GM18519 (cell line): ENCODE data around the gene PNKP.

Experiments used
- ATAC-seq: cut with Tn5 transposase; IDR thresholded peaks from one replicate; pipeline ENCODE4 v1.9.1; 2021; ENCODE audit warnings: mild to moderate bottlenecking, moderate library complexity; ENCODE audit not compliant: unreplicated experiment, low FRiP score

The PNKP gene

GRCh38 chr19:49890349-49891311 is 23.3 kb upstream of the PNKP start:
- no peak for ATAC-seq

GRCh38 chr19:49889687-49890348 is 22.4 kb upstream of the PNKP start:
- no peak for ATAC-seq

DNA sequence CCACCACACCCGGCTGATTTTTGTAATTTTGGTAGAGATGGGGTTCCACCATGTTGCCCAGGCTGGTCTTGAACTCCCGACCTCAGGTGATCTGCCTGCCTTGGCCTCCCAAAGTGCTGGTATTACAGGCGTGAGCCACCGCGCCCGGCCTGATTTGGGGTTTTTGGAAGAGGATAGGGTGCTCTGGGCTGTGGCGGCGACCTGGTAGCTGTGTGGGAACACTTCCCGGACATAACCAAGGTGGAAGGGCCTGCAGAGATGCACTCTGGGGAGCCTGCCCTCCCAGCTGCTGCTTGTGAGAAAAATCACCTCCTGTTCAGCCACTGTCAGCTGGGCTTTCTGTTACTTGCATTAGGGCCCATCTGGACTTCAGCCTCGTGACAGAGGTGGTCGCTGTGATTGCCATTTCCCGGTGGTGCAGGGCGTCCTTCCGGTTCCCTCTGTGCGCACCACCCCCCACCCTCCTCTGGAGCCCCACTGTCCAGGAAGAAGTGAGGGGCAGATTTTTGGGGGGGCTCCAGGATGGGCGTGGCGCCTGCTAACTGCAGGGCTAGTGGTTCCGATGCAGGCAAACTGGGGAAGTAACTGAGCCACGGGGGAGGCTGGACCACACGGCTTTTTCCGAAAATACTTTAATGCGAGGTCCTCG is 21.8 kb upstream of the PNKP start:
- ATAC-seq, result no peak

GRCh38 chr19:49888510-49888824 is 21.1 kb upstream of the PNKP start:
- no peak for ATAC-seq

- no peak for ATAC-seq
These were observed 20.5 kb upstream of the PNKP start for GRCh38 chr19:49887665-49888509.

DNA sequence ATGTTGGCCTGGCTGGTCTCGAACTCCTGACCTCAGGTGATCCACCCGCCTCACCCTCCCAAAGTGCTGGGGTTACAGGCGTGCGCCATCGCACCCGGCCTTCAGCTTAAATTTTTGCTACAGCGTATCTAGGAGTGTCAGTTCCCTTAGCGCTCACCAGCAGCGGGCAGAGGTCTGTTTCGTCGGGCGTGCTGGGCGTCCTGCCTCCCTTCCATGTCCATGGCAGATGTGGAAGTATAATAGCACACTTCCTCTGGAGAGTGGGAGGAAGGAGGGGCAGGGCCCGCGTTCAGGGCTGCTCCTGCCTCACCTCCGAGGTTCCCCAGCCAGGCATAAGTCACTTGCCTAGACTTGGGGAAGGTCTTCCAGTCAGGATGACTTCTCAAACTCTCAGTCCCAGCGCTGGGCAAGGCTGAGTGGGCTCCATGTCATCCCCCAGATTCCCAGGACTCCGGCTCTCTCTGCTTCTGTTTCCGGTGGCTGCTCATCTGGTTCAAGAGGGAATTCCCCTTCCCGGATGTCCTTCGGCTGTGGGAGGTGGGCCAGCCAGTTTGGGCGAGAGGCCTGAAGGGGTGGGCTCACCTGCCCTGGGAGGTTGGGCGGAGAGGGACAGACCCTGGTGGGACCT is 19.8 kb upstream of the PNKP start:
- ATAC-seq, result no peak

DNA sequence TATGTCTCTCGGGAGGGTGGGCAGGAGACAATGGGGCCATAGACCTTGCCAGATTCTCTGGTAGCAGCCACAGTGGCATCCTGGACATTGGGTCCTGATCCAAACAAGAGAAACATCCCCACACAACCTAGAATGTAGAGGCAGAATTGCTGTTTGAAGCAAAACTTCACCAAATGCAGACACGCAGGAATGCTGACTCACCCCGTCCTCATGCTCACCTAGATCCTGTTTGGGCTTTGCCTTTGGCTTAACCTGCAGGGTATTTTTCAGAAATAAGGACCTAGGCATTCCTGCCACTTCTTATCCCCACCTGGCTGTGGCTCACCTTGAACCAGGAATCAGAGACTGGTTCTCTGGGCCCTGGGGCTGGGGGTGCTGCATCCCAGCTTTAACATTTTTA is 17.4 kb upstream of the PNKP start:
- ATAC-seq, result no peak

- ATAC-seq, result no peak
These were observed 16.7 kb upstream of the PNKP start for GRCh38 chr19:49884109-49884508.

- no peak for ATAC-seq
These were observed 15.7 kb upstream of the PNKP start for GRCh38 chr19:49883094-49883493.

- ATAC-seq, result no peak
These were observed 15.3 kb upstream of the PNKP start for GRCh38 chr19:49882643-49883042.

DNA sequence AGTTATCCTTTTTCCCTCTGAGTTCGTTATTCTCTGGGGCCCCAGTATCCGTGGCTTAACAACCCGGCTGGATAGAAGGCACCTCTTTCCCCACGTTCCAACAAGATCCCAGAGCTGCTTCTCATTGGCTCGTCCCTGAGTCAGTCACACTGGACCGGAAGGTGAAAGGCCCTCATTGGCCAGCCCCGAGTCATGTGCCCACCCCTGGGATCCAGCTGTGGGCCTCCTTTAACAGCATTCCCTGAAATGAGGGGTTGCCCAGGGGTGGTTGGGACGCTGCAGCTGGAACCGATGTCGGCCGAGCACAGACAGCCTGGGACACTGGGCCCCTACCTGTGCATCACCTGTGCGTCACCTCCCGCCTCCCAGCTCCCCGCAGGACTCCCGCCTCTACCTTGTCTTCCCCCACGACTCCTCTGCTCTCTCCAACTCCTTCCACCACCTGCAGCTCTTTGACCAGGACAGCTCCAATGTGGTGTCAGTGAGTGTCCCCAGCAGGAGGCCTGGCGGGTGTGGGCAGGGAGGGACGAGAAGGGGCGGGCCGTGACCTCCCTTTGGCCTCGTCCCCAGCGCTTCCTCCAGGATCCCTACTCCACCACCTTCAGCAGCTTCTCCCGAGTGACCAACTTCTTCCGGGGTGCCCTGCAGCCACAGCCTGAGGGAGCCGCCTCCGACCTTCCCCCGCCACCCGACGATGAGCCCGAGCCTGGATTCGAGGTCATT is 14.5 kb upstream of the PNKP start:
- ATAC-seq, result no peak

- no peak for ATAC-seq
These were observed 13.8 kb upstream of the PNKP start for GRCh38 chr19:49881186-49881585.

GRCh38 chr19:49880162-49880869 is 12.9 kb upstream of the PNKP start:
- ATAC-seq, result no peak

GRCh38 chr19:49879243-49879963 is 12.0 kb upstream of the PNKP start:
- ATAC-seq, result no peak

- ATAC-seq, result no peak
These were observed 11.3 kb upstream of the PNKP start for GRCh38 chr19:49878744-49879070.

GRCh38 chr19:49877879-49878743 is 10.7 kb upstream of the PNKP start:
- ATAC-seq, result peak; percentile 23
